C4-2B (cell line): Measurements from ENCODE around the gene CHN2.

Experiments
- CTCF ChIP-seq: fragments of 450-650 bp; conservative IDR thresholded peaks from 2 replicates; pipeline ENCODE4 v1.5.1; 2017; ENCODE audit warnings: mild to moderate bottlenecking
- ZFX ChIP-seq: fragments of 450-650 bp; IDR thresholded peaks from 2 replicates; pipeline ENCODE4 v1.6.1; 2017

- TF ChIP-seq CTCF, result no peak
- no peak for TF ChIP-seq ZFX
Measured at GRCh38 chr7:29228289-29229011, 33.9 kb downstream of the CHN2 start.
